Adipocyte (in vitro differentiated cells): Measurements from ENCODE around the gene U2SURP.
A peak's percentile ranks its signal among the peaks of the same experiment; 100 is the strongest.

Experiments
- DNase-seq: peaks from one replicate; pipeline ENCODE4 v3.0.0-alpha.2; 2015; ENCODE audit warnings: low read depth
- H3K27me3 ChIP-seq: replicated peaks from 2 replicates; pipeline ENCODE4 v1.7.0; 2013; ENCODE audit warnings: mild to moderate bottlenecking, low read length, moderate library complexity; ENCODE audit not compliant: control insufficient read depth, insufficient read depth
- H3K36me3 ChIP-seq: 2 replicates; pipeline ENCODE4 v1.7.0; 2013; ENCODE audit warnings: low read length, mild to moderate bottlenecking, moderate library complexity; ENCODE audit not compliant: control insufficient read depth, insufficient read depth, severe bottlenecking
- H3K4me1 ChIP-seq: 2 replicates; pipeline ENCODE4 v1.7.0; 2013; ENCODE audit warnings: mild to moderate bottlenecking, low read length, moderate library complexity; ENCODE audit not compliant: control insufficient read depth, insufficient read depth
- H3K4me3 ChIP-seq: 2 replicates; pipeline ENCODE4 v1.7.0; 2013; ENCODE audit warnings: mild to moderate bottlenecking, low read length, moderate library complexity
- H3K9ac ChIP-seq: 2 replicates; pipeline ENCODE4 v1.7.0; 2013; ENCODE audit warnings: mild to moderate bottlenecking, low read length, moderate library complexity
- H3K9me3 ChIP-seq: 2 replicates; pipeline ENCODE4 v1.7.0; 2013; ENCODE audit warnings: mild to moderate bottlenecking, low read length, moderate library complexity; ENCODE audit not compliant: control insufficient read depth

The U2SURP gene

GRCh38 chr3:142963516-142964448 lies 37.6 kb upstream of the U2SURP start, which contains the start of gene PAQR9:
PAQR9 (minus strand) TSS chr3:142963674; CDS start chr3:142963336, 338 bp downstream.
- H3K4me1 ChIP-seq, result peaks cover 3% of the 10 kb centered on the region
- peak; percentile 63 for DNase-seq
- no peaks in the 10 kb centered on the region for H3K9me3 ChIP-seq
- H3K36me3 ChIP-seq, result no peaks in the 10 kb centered on the region
- peak within 1 kb of the TSS; percentile 72 for H3K4me3 ChIP-seq
- peaks cover 9% of the 10 kb centered on the region for H3K27me3 ChIP-seq
- H3K9ac ChIP-seq, result no peak within 1 kb of the TSS

GRCh38 chr3:142965581-142965980 lies 35.8 kb upstream of the U2SURP start:
- Histone ChIP-seq H3K27me3 (peaks cover 9% of the 10 kb centered on the region), H3K9me3 (no peaks in the 10 kb centered on the region), H3K9ac (no peak overlapping the region), H3K36me3 (no peaks in the 10 kb centered on the region), H3K4me3 (no peak overlapping the region), H3K4me1 (peaks cover 3% of the 10 kb centered on the region)
- no peak for DNase-seq

- H3K9ac ChIP-seq, result no peak overlapping the region
- H3K27me3 ChIP-seq, result peaks cover 9% of the 10 kb centered on the region
- no peaks in the 10 kb centered on the region for H3K9me3 ChIP-seq
- H3K36me3 ChIP-seq, result no peaks in the 10 kb centered on the region
- H3K4me3 ChIP-seq, result no peak overlapping the region
- H3K4me1 ChIP-seq, result peaks cover 3% of the 10 kb centered on the region
- no peak for DNase-seq
Measured at GRCh38 chr3:142966808-142967207, 34.6 kb upstream of the U2SURP start.

- Histone ChIP-seq H3K9me3 (no peaks in the 10 kb centered on the region), H3K27me3 (peaks cover 2% of the 10 kb centered on the region), H3K9ac (no peak overlapping the region), H3K4me3 (no peak overlapping the region), H3K36me3 (no peaks in the 10 kb centered on the region), H3K4me1 (peaks cover 3% of the 10 kb centered on the region)
- DNase-seq, result no peak
Measured at GRCh38 chr3:142968319-142969025, 32.9 kb upstream of the U2SURP start.

DNA sequence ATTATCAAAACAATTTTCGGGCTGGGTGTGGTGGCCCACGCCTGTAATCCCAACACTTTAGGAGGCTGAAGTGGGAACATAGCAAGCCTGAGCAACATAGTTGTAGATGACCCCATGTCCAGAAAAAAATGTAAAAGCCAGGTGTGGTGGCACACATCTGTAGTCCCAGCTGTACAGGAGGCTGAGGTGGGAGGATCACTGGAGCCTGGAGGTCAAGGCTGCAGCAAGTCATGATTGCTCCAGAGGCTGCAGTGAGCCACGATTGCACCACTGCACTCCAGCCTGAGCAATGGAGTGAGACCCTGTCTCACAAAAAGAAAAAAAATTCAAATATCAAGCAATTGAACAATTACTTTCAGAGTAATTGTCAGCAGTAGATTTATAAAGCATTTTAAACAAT lies 29.9 kb upstream of the U2SURP start:
- Histone ChIP-seq H3K27me3 (no peaks in the 10 kb centered on the region), H3K4me1 (peaks cover 2% of the 10 kb centered on the region), H3K4me3 (no peak overlapping the region), H3K9me3 (no peaks in the 10 kb centered on the region), H3K36me3 (no peaks in the 10 kb centered on the region), H3K9ac (no peak overlapping the region)
- DNase-seq, result no peak

GRCh38 chr3:142972092-142972753 lies 29.1 kb upstream of the U2SURP start:
- H3K4me3 ChIP-seq, result no peak overlapping the region
- H3K4me1 ChIP-seq, result peaks cover 10% of the 10 kb centered on the region
- no peak for DNase-seq
- no peaks in the 10 kb centered on the region for H3K27me3 ChIP-seq
- H3K9me3 ChIP-seq, result no peaks in the 10 kb centered on the region
- H3K9ac ChIP-seq, result no peak overlapping the region
- H3K36me3 ChIP-seq, result no peaks in the 10 kb centered on the region

- no peak for DNase-seq
- H3K9me3 ChIP-seq, result no peaks in the 10 kb centered on the region
- H3K9ac ChIP-seq, result no peak overlapping the region
- H3K27me3 ChIP-seq, result no peaks in the 10 kb centered on the region
- no peak overlapping the region for H3K4me3 ChIP-seq
- H3K4me1 ChIP-seq, result peaks cover 10% of the 10 kb centered on the region
- no peaks in the 10 kb centered on the region for H3K36me3 ChIP-seq
Measured at GRCh38 chr3:142973217-142974009, 28.0 kb upstream of the U2SURP start.

GRCh38 chr3:142975316-142975995 lies 25.9 kb upstream of the U2SURP start:
- Histone ChIP-seq H3K4me1 (peaks cover 10% of the 10 kb centered on the region), H3K36me3 (no peaks in the 10 kb centered on the region), H3K4me3 (no peak overlapping the region), H3K9ac (no peak overlapping the region), H3K9me3 (no peaks in the 10 kb centered on the region), H3K27me3 (no peaks in the 10 kb centered on the region)
- DNase-seq, result no peak

GRCh38 chr3:142976621-142977398 lies 24.6 kb upstream of the U2SURP start:
- Histone ChIP-seq H3K4me1 (peaks cover 10% of the 10 kb centered on the region), H3K9me3 (no peaks in the 10 kb centered on the region), H3K36me3 (no peaks in the 10 kb centered on the region), H3K9ac (no peak overlapping the region), H3K27me3 (no peaks in the 10 kb centered on the region), H3K4me3 (no peak overlapping the region)
- DNase-seq, result peak; percentile 94

GRCh38 chr3:142977399-142977728 lies 24.0 kb upstream of the U2SURP start:
- Histone ChIP-seq H3K27me3 (no peaks in the 10 kb centered on the region), H3K36me3 (no peaks in the 10 kb centered on the region), H3K9me3 (no peaks in the 10 kb centered on the region), H3K4me1 (peaks cover 10% of the 10 kb centered on the region), H3K4me3 (no peak overlapping the region), H3K9ac (no peak overlapping the region)
- DNase-seq, result no peak
